Smooth muscle cell (in vitro differentiated cells): Measurements from ENCODE around the gene KCTD1. TPM values are rescaled to one million over a fixed set of nuclear protein-coding genes. Genes with fewer than 3 reads are reported as not detected.

Source experiments
- DNase-seq: peaks from one replicate; lab custom pipeline; 2025; ENCODE audit not compliant: unreplicated experiment; lab: John Stamatoyannopoulos, UW
- H2AFZ ChIP-seq: fragments of 200-600 bp; sonication (generic); 2 replicates; pipeline ENCODE4 v1.6.0; 2016; ENCODE audit warnings: antibody characterized with exemption, low read depth, mild to moderate bottlenecking
- H3F3A ChIP-seq: fragments of 200-600 bp; sonication (generic); 2 replicates; pipeline ENCODE4 v1.6.0; 2017; ENCODE audit warnings: antibody characterized with exemption, low read depth
- H3K27ac ChIP-seq: fragments of 200-600 bp; sonication (generic); 2 replicates; pipeline ENCODE4 v1.5.1; 2016; ENCODE audit warnings: low read depth, mild to moderate bottlenecking
- H3K27me3 ChIP-seq: fragments of 200-600 bp; sonication (generic); 2 replicates; pipeline ENCODE4 v1.6.1; 2016; ENCODE audit warnings: low read depth, mild to moderate bottlenecking
- H3K36me3 ChIP-seq: fragments of 200-600 bp; sonication (generic); 2 replicates; pipeline ENCODE4 v1.5.1; 2016; ENCODE audit warnings: low read depth
- H3K4me1 ChIP-seq: fragments of 200-600 bp; sonication (generic); 2 replicates; pipeline ENCODE4 v1.5.1; 2016; ENCODE audit warnings: low read depth
- H3K4me2 ChIP-seq: fragments of 200-600 bp; sonication (generic); 2 replicates; pipeline ENCODE4 v1.6.0; 2016; ENCODE audit warnings: mild to moderate bottlenecking
- H3K4me3 ChIP-seq: fragments of 200-600 bp; sonication (generic); 2 replicates; pipeline ENCODE4 v1.5.1; 2016; ENCODE audit warnings: mild to moderate bottlenecking
- H3K79me2 ChIP-seq: fragments of 200-600 bp; sonication (generic); 2 replicates; pipeline ENCODE4 v1.6.0; 2016; ENCODE audit warnings: low read depth, mild to moderate bottlenecking
- H3K9ac ChIP-seq: fragments of 200-600 bp; sonication (generic); 2 replicates; pipeline ENCODE4 v1.6.0; 2016; ENCODE audit warnings: low read depth
- H3K9me3 ChIP-seq: fragments of 200-600 bp; sonication (generic); replicated peaks from 2 replicates; pipeline ENCODE4 v1.5.1; 2016; ENCODE audit warnings: low read depth
- H4K20me1 ChIP-seq: fragments of 200-600 bp; sonication (generic); 2 replicates; pipeline ENCODE4 v1.6.0; 2016; ENCODE audit warnings: low read depth
- CTCF ChIP-seq: fragments of 200-600 bp; sonication (generic); IDR thresholded peaks from 2 replicates; pipeline ENCODE4 v1.5.1; 2017; ENCODE audit warnings: borderline replicate concordance, mild to moderate bottlenecking, antibody characterized with exemption; ENCODE audit not compliant: insufficient read depth, poor library complexity, severe bottlenecking
- WGBS: methylation state at CpG from one replicate; pipeline ENCODE4 v1.1.7; 2016; ENCODE audit warnings: low lambda C conversion rate; 5-methylcytosine and 5-hydroxymethylcytosine counted together
- polyA plus RNA-seq: library from polyadenylated mRNA; unstranded; fragments of >200 nt; fragmentation: Nextera tagmentation; extraction: Ambion mirVana; gene quantifications from 2 replicates; pipeline ENCODE4 v1.2.1, GENCODE V29; 2016
- total RNA-seq: library from RNA; depleted of rRNA; stranded (reverse); fragments of >200 nt; gene quantifications from 2 replicates; pipeline ENCODE4 v1.2.3, GENCODE V29; 2014

Gene KCTD1
- total and polyA plus RNA-seq, 2 experiments from 2014 or later: 2.3 to 11.4 TPM

- Histone ChIP-seq H3K4me2 (no peak overlapping the region), H3K9me3 (no peaks in the 10 kb centered on the region), H4K20me1 (no peaks in the 10 kb centered on the region), H3K79me2 (no peaks in the 10 kb centered on the region), H3K4me1 (no peaks in the 10 kb centered on the region), H3K27ac (no peak overlapping the region), H3K36me3 (no peaks in the 10 kb centered on the region), H3K9ac (no peak overlapping the region), H2AFZ (no peak overlapping the region), H3K27me3 (no peaks in the 10 kb centered on the region), H3K4me3 (no peak overlapping the region), H3F3A (no peaks in the 10 kb centered on the region)
- no peak for TF ChIP-seq CTCF
- 75% methylated on average over 3 of the region's 3 CpGs for WGBS
- no peak for DNase-seq
These were observed 14.7 kb upstream of the KCTD1 start for GRCh38 chr18:26563024-26563423.

- Histone ChIP-seq H3K27ac (no peak overlapping the region), H3K36me3 (no peaks in the 10 kb centered on the region), H3F3A (no peaks in the 10 kb centered on the region), H3K9ac (no peak overlapping the region), H3K79me2 (no peaks in the 10 kb centered on the region), H4K20me1 (no peaks in the 10 kb centered on the region), H3K9me3 (no peaks in the 10 kb centered on the region), H3K4me2 (no peak overlapping the region), H3K27me3 (no peaks in the 10 kb centered on the region), H2AFZ (no peak overlapping the region), H3K4me3 (no peak overlapping the region), H3K4me1 (no peaks in the 10 kb centered on the region)
- WGBS: 94% methylated on average over 2 of the region's 2 CpGs
- TF ChIP-seq CTCF: no peak
- no peak for DNase-seq
These were observed 14.2 kb upstream of the KCTD1 start for GRCh38 chr18:26562568-26562967.

GRCh38 chr18:26561769-26562168 is 13.4 kb upstream of the KCTD1 start:
- no peak overlapping the region for H3K4me3 ChIP-seq
- no peaks in the 10 kb centered on the region for H3K27me3 ChIP-seq
- no peaks in the 10 kb centered on the region for H3F3A ChIP-seq
- H3K79me2 ChIP-seq: no peaks in the 10 kb centered on the region
- H3K9ac ChIP-seq: no peak overlapping the region
- H3K27ac ChIP-seq: no peak overlapping the region
- no peak for DNase-seq
- TF ChIP-seq CTCF: no peak
- no peak overlapping the region for H3K4me2 ChIP-seq
- no peaks in the 10 kb centered on the region for H3K4me1 ChIP-seq
- no peak overlapping the region for H2AFZ ChIP-seq
- no peaks in the 10 kb centered on the region for H3K9me3 ChIP-seq
- no peaks in the 10 kb centered on the region for H3K36me3 ChIP-seq
- H4K20me1 ChIP-seq: no peaks in the 10 kb centered on the region
- WGBS: 95% methylated on average over 5 of the region's 5 CpGs

- TF ChIP-seq CTCF: no peak
- peaks cover 4% of the 10 kb centered on the region for H3K4me1 ChIP-seq
- WGBS: 83% methylated on average over 3 of the region's 3 CpGs
- H3K27ac ChIP-seq: no peak overlapping the region
- no peaks in the 10 kb centered on the region for H4K20me1 ChIP-seq
- no peaks in the 10 kb centered on the region for H3F3A ChIP-seq
- no peaks in the 10 kb centered on the region for H3K79me2 ChIP-seq
- H3K4me2 ChIP-seq: no peak overlapping the region
- no peak overlapping the region for H3K9ac ChIP-seq
- no peaks in the 10 kb centered on the region for H3K9me3 ChIP-seq
- DNase-seq: no peak
- H3K36me3 ChIP-seq: no peaks in the 10 kb centered on the region
- no peak overlapping the region for H3K4me3 ChIP-seq
- H3K27me3 ChIP-seq: peaks cover 39% of the 10 kb centered on the region
- H2AFZ ChIP-seq: no peak overlapping the region
These were observed 8.2 kb upstream of the KCTD1 start for GRCh38 chr18:26556573-26556972.
